Hematopoietic multipotent progenitor cell treated with erythropoietin and hydrocortisone succinate and interleukin-3 and kit ligand, for 4 days (in vitro differentiated cells): ENCODE data around the gene FANCD2OS.
"Not testable (repeated sequence)": the region's sequence is repeated elsewhere in the genome, so short reads cannot be mapped to it uniquely, and the experiment has no call there.

Experiments
- DNase-seq: peaks from one replicate; pipeline ENCODE4 v3.0.0-alpha.2; 2015

Gene FANCD2OS

GRCh38 chr3:10108091-10108490 lies at the start of gene FANCD2OS:
TSS of gene FANCD2OS (minus strand) at chr3:10108255. CDS start at chr3:10104774, 3,481 bp downstream.
- DNase-seq = no peak

DNA sequence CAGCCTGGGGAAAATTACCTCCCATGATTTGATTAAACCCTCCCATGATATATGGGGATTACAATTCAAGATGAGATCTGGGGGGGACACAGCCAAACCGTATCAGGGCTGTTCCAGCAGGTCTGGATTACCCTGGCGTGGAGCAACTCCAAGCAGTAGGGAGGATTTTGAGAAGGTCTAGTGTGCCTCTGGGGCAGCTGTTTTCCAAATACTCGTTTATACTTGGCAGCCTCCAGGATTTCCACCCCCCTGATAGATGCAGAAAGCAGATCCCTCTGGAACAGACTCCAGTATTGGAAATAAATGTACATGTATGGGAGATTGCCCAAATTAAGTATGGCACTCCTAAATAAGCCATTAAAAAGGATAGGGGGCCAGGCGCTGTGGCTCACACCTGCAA lies 49.0 kb upstream of the FANCD2OS start:
- no peak for DNase-seq

DNA sequence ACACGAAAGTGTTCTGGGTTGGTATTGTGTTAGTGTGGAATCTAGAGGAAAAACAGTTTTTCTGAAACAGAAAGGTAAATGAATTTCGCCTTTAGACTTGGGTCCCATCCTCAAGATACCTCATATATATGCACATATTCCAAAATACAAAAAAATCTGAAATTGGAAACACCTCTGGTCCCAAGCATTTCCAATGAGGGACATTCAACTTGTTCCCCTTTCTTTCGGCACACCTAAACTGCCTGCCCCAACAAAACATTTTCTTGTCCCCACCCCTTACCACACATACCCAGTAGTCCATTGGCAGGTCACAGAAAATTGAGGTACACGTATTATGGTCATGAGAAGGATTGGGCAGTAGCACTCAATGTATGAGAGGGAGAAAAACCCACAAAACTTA lies 47.6 kb upstream of the FANCD2OS start:
- DNase-seq = no peak

- DNase-seq = no peak
Observed at GRCh38 chr3:10155123-10155472, 47.0 kb upstream of the FANCD2OS start.

- no peak for DNase-seq
Observed at GRCh38 chr3:10154335-10155122, 46.5 kb upstream of the FANCD2OS start.

- no peak for DNase-seq
Observed at GRCh38 chr3:10150987-10151386, 42.9 kb upstream of the FANCD2OS start.

DNA sequence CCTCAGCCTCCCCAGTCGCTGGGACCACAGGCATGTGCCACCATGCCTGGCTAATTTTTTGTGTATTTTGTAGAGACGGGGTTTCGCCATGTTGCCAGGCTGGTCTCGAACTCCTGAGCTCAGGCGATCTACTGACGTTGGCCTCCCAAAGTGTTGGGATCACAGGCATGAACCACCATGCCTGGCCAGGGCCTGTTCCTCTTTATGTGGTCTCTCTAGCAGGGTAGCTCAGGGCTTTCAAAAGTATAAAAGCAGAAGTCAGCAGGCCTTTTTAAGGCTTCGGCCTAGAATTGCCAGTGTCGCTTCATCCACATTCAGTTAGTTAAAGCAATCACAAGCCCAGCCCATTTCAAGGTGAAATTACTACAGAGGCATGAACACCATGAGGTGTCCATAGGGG lies 41.2 kb upstream of the FANCD2OS start:
- peak; percentile 52 for DNase-seq

DNA sequence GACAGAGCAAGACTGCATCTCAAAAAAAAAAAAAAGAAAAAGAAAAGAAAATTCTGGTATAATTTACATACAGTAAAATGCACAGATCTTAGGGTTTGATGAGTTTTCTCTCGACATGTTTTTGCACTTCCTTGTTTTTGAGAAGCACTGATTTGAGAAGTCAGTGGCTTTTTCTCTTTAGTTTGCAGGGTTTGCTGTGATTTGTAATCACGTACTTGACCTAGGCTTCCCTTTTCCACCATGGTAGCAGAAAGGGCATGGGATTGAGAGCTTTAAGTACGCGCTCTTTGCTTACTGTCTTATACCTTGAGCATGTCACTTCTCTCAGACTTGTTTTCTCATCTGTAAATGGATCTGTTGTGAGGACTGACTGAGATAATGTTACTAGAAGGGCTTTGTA lies 37.6 kb upstream of the FANCD2OS start:
- peak; percentile 42 for DNase-seq

- peak; percentile 23 for DNase-seq
Observed at GRCh38 chr3:10142707-10143560, 34.9 kb upstream of the FANCD2OS start.

DNA sequence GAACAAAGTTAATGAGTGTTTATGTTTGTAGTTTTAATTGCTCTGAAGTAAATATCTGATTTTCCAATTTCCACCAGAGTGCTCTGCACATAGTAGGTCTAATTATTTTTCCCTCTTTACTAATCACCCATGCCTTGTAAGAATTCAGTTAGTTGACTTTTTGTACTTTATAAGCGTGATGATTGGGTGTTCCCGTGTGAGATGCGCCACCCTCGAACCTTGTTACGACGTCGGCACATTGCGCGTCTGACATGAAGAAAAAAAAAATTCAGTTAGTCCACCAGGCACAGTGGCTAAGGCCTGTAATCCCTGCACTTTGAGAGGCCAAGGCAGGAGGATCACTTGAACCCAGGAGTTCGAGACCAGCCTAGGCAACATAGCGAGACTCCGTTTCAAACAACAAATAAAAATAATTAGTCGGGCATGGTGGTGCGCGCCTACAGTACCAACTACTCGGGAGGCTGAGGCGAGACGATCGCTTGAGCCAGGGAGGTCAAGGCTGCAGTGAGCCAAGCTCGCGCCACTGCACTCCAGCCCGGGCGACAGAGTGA lies 33.0 kb upstream of the FANCD2OS start:
- peak; percentile 33 for DNase-seq

- peak; percentile 87 for DNase-seq
Observed at GRCh38 chr3:10137178-10137577, 29.1 kb upstream of the FANCD2OS start.

DNA sequence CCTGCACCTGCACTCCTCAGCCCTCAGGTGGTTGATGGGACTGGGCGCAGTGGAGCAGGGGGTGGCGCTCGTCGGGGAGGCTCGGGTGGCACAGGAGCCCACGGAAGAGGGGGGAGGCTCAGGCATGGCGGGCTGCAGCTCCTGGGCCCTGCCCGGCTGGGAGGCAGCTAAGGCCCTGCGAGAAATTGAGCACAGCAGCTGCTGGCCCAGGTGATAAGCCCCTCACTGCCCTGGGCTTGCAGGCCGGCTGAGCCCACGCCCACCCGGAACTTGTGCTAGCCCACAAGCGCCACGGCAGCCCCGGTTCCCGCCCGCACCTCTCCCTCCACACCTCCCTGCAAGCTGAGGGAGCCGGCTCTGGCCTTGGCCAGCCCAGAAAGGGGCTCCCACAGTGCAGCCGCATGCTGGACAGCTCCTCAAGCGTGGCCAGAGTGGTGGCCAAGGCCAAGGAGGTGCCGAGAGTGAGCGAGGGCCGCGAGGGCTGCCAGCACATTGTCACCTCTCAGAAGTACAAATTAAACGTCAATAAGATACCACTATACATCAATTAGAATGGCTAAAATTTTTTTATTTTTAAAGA lies 28.5 kb upstream of the FANCD2OS start:
- DNase-seq = peak; percentile 28

GRCh38 chr3:10135872-10136271 lies 27.8 kb upstream of the FANCD2OS start:
- peak; percentile 24 for DNase-seq

- no peak for DNase-seq
Observed at GRCh38 chr3:10122724-10123123, 14.7 kb upstream of the FANCD2OS start.

- DNase-seq = no peak
Observed at GRCh38 chr3:10121064-10121463, 13.0 kb upstream of the FANCD2OS start.

- DNase-seq = peak; percentile 30
Observed at GRCh38 chr3:10119376-10119775, 11.3 kb upstream of the FANCD2OS start.

DNA sequence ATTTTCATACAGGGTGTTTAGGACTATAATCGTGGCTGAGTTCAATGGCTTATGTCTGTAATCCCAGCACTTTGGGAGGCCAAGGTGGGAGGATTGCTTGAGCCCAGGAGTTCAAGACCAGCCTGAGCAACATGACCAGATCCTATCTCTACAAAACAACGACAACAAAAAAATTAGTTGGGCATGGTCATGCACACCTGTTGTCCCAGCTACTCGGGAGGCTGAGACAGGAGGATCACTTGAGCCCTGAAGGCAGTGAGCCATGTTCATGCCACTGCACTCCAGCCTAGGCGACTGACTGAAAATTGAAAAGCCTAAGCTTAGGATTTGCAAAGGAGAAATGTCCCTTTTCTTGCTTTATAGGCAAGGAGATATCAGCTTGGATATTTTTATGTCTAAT lies 8.9 kb upstream of the FANCD2OS start:
- no peak for DNase-seq

- DNase-seq = peak; percentile 65
Observed at GRCh38 chr3:10116138-10116460, 8.0 kb upstream of the FANCD2OS start.

GRCh38 chr3:10115326-10116137 lies 7.5 kb upstream of the FANCD2OS start, which contains the start of gene BRK1:
TSS of gene BRK1 (plus strand) at chr3:10115675. CDS start at chr3:10115702, 27 bp downstream.
- DNase-seq = peak; percentile 99

GRCh38 chr3:10106919-10107318 lies 1.1 kb downstream of the FANCD2OS start:
- DNase-seq = peak; percentile 71

GRCh38 chr3:10099041-10099440 lies 9.0 kb downstream of the FANCD2OS start:
- no peak for DNase-seq

GRCh38 chr3:10093678-10094077 lies 14.4 kb downstream of the FANCD2OS start:
- DNase-seq = no peak

DNA sequence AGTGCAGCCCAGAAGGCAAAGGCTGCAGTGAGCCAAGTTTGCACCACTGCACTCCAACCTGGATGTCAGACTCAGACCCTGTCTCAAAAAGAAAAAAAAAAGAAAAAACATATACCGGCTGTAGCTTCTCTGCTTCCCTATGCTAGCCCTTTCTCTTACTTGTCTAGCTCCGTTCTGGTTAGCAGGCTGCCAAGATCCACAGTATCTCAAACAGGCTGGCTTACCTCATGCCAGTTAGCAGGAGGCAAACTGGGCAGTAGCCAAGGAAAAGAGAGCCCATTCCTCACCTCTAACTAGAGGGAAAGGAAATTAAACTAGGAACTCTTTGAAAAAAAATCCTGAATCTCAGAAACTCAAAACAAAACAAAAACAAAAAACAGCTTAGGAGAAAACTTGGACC lies 16.7 kb downstream of the FANCD2OS start:
- DNase-seq = not testable (repeated sequence)
